Stimulated activated CD4-positive, alpha-beta T cell treated with anti-CD3 and anti-CD28 coated beads, Interleukin-4, amount 100 ng/mL, for 1 hour (primary cell): Measurements from ENCODE around the gene FSTL3.
"Not testable (repeated sequence)": the region's sequence is repeated elsewhere in the genome, so short reads cannot be mapped to it uniquely, and the experiment has no call there.

Experiments
- DNase-seq: peaks from one replicate; pipeline ENCODE4 v3.0.0-alpha.2; 2020

FSTL3 gene

GRCh38 chr19:661427-662196 is 14.6 kb upstream of the FSTL3 start:
- DNase-seq: peak; percentile 58

- DNase-seq: peak; percentile 75
Measured at GRCh38 chr19:662207-662961, 13.8 kb upstream of the FSTL3 start.

- DNase-seq: peak; percentile 94
Measured at GRCh38 chr19:662962-663681, 13.1 kb upstream of the FSTL3 start, which contains the start of gene RNF126. Gene RNF126, minus strand, starts transcription at chr19:663214. Its CDS starts 93 bp downstream, at chr19:663121.

- DNase-seq: no peak
Measured at GRCh38 chr19:663682-664117, 12.5 kb upstream of the FSTL3 start.

GRCh38 chr19:664913-665443 is 11.2 kb upstream of the FSTL3 start:
- peak; percentile 87 for DNase-seq

GRCh38 chr19:666985-667573 is 9.1 kb upstream of the FSTL3 start:
- DNase-seq: not testable (repeated sequence)

- not testable (repeated sequence) for DNase-seq
Measured at GRCh38 chr19:668675-669434, 7.3 kb upstream of the FSTL3 start.

- no peak for DNase-seq
Measured at GRCh38 chr19:670609-671075, 5.5 kb upstream of the FSTL3 start.

- DNase-seq: no peak
Measured at GRCh38 chr19:674282-675151, 1.7 kb upstream of the FSTL3 start.

GRCh38 chr19:676007-676338 is 219 bp upstream of the FSTL3 start:
- DNase-seq: no peak

GRCh38 chr19:677201-677600 is 1.0 kb downstream of the FSTL3 start:
- DNase-seq: no peak

GRCh38 chr19:677601-678436 is 1.6 kb downstream of the FSTL3 start:
- no peak for DNase-seq

GRCh38 chr19:678791-679388 is 2.7 kb downstream of the FSTL3 start:
- DNase-seq: no peak

- peak; percentile 39 for DNase-seq
Measured at GRCh38 chr19:679418-680286, 3.5 kb downstream of the FSTL3 start.

- peak; percentile 100 for DNase-seq
Measured at GRCh38 chr19:680287-681028, 4.3 kb downstream of the FSTL3 start.

GRCh38 chr19:681029-682019 is 5.1 kb downstream of the FSTL3 start:
- DNase-seq: peak; percentile 93
